Esophagus squamous epithelium (tissue), 4 donors: ENCODE measurements around the gene CRTC3.

Experiments used
- CTCF ChIP-seq, 6 experiments: fragments of 450-650 bp in 4 of 6; fragments of 200-600 bp in 2 of 6; sonication (generic) in 2 of 6; IDR thresholded peaks; one replicate each; pipeline ENCODE4 v1.5.1; 2016 to 2019; ENCODE audit warnings: antibody characterized with exemption in 6 of 6, mild to moderate bottlenecking in 4 of 6, moderate library complexity in 4 of 6
- POLR2A ChIP-seq, 4 donors: fragments of 450-650 bp; IDR thresholded peaks; one replicate each; pipeline ENCODE4 v1.6.1; 2017; ENCODE audit warnings: antibody characterized with exemption in 4 of 4, mild to moderate bottlenecking in 4 of 4, moderate library complexity in 3 of 4

DNA sequence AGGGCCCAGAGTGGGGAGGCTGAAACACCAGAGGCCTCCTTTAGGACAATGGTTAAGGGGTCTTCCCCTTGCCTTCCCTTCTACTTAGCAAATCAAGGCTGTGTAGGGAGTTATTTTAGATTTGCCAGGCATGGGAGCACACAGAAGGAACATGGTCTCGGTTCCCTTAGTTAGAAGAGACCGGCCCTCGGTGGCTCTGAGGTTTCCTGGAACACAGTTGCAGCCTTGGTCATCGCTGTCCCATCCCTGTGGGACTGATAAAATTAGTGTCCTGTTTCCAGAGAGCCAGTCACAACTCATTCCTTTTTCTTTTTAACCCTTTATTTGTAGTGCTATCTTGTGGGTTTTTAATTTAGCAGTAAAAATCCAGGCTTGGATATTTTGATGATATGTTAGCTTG is 81.4 kb downstream of the CRTC3 start:
- TF ChIP-seq POLR2A (IDR thresholded peaks at IDR 0.05): no peak
- no peak for TF ChIP-seq CTCF (IDR thresholded peaks at IDR 0.05)
